Left renal pelvis (tissue), 4 donors: Measurements from ENCODE around the gene LETM1. TPM values are rescaled to one million over a fixed set of nuclear protein-coding genes. Genes with fewer than 3 reads are reported as not detected.

Experiments
- DNase-seq, 4 donors: peaks; one replicate each; pipeline ENCODE4 v3.0.0-alpha.2; 2013; ENCODE audit warnings: low read depth in 4 of 4, low spot score in 3 of 4
- polyA plus RNA-seq, 4 donors: library from polyadenylated mRNA; unstranded; fragments of 120-200 nt; gene quantifications; one replicate each; pipeline ENCODE4 v1.2.1, GENCODE V29; 2013; ENCODE audit not compliant: insufficient read length in 4 of 4

The LETM1 gene
- polyA plus RNA-seq, 4 donors = 14.8 to 30.4 (median 21.2) TPM

GRCh38 chr4:1873291-1873690 is 17.3 kb upstream of the LETM1 start:
- DNase-seq = no peak

- no peak for DNase-seq
These were observed 16.9 kb upstream of the LETM1 start for GRCh38 chr4:1872870-1873269.

GRCh38 chr4:1871471-1872021 is 15.6 kb upstream of the LETM1 start:
- DNase-seq = no peak

DNA sequence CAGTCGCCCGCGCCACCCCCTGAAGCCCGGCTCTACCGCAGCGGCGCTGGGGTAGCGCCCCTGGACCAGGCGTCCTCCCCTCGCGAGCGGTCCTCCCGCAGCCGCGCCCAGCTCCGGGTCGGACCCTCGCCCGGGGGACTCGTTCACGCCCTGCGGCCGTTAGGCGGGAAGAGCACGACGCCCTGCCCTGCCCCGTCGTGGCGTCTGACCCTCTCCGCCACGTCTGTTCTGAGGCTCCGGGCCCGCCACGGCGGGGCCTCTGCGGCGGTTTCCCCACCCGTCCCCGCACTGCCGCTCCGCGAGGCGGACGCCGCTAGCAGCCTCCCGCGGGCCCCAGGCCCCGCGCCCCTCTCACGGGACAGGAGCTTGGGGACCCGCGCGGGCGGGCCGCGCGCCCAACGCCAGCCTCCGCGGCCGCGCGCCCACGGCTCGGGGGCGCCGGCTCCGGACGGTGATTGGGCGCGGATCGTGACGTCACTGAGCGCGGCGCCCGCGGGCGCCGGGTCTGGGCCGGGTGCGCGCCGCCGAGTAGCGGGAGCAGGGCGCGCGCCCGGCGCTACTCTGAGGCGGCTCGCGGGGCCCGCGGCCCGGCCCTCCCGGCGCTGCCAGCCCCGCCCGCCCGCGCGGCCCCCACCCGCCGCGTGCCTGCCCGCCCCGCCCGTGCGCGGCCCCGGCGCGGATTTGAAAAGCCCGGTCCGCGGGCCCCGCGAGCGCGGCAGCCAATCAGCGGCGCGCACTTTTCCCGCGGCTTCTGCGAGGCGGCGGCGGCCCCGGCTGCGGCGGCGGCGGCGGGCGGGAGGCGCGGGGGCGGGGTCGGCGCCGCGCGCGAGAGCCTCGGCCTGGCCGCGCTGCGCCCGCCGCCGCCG is 14.9 kb upstream of the LETM1 start, which contains the start of gene NSD2:
Gene NSD2, plus strand, starts transcription at position 816 of the 866 bp plus-strand sequence. CDS start 29,262 bp downstream, outside the sequence.
- DNase-seq = peak; percentile 56 to 93 (median 86)

DNA sequence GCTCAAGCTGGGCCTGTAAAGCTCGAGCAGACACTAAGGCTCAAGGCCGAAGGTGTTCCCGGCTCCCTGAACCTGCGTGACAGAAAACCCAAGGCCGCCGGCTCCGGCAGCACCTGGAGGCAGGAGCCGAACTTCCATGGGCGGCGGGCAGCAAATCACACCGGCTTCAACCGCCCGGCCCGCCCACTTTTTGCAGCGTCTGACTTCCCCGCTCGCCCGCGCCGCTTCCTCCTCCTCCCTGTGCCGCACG is 14.3 kb upstream of the LETM1 start:
- DNase-seq = peak in 1 of 4 donors; percentile 62

DNA sequence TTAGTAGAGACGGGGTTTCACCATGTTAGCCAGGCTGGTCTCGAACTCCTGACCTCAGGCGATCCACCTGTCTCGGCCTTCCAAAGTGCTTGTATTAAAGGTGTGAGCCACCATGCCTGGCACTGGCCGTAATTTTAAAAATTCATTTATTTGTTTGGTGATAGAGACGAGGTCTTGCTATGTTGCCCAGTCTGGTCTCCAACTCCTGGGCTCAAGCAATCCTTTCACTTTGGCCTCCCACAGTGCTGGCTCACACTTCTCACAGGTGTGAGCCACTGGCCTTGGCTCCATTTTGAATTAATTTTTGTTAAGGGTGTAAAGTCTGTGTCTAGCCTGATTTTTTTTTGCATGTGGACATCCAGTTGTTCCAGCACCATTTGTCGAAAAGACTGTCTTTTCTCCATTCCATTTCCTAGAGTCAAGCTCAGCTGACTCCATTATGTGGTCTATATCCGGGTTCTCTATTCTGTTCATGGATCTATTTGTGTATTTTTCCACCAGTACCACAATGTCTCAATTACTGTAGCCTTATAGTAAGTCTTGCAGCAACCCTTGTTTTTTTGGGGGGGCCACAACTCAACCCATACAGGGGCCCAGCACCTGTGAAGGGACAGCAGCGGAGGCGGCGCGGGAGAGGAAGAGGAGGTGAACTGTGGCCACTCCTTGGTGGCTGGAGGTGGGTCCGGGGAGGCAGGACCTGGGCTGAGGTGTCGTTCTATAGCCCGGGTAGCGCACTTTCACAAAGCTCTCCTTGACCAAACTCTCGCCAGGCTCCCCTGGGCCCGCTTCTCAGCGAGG is 13.8 kb upstream of the LETM1 start:
- DNase-seq = no peak

DNA sequence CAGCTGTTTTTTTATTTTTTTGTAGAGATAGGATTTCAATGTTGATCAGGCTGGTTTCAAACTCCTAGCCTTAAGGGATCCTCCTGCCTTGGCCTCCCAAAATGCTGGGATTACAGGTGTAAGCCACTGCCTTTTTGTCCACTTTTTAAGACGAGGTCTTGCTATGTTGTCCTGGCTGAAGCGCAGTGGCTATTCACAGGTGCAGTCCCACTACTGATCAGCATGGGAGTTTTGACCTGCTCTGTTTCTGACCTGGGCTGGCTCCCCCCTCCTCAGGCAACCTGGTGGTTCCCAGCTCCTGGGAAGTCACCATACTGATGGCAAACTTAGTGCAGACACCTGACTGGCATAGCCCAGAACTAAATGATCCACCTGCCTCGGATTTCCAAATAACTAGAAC is 13.0 kb upstream of the LETM1 start:
- no peak for DNase-seq

- DNase-seq = no peak
These were observed 12.3 kb upstream of the LETM1 start for GRCh38 chr4:1868293-1868692.

DNA sequence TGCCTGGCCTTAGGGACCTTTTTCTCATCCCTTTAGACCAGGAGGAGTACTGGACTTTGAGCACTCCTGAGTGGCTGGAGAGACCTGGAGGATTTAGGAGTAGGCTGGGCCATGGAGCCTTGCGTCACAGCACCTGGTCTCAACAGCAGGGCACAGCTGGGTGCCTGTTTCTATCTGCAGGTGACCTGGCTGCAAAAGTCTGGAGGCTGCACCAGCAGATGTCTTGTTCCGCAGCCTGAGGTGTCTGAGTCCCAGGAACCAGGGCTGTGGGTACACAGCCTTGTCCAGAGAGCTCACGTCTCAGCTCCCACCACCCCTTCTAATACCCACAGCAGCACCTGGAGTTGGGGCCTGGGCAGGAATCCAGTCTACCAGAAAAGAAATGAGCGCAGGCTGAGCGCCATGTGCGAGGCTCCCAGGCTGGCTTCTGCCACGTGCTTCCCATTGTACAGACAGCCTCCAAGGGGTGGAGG is 10.3 kb upstream of the LETM1 start:
- DNase-seq = no peak

- DNase-seq = no peak
These were observed 8.4 kb upstream of the LETM1 start for GRCh38 chr4:1864076-1865008.

DNA sequence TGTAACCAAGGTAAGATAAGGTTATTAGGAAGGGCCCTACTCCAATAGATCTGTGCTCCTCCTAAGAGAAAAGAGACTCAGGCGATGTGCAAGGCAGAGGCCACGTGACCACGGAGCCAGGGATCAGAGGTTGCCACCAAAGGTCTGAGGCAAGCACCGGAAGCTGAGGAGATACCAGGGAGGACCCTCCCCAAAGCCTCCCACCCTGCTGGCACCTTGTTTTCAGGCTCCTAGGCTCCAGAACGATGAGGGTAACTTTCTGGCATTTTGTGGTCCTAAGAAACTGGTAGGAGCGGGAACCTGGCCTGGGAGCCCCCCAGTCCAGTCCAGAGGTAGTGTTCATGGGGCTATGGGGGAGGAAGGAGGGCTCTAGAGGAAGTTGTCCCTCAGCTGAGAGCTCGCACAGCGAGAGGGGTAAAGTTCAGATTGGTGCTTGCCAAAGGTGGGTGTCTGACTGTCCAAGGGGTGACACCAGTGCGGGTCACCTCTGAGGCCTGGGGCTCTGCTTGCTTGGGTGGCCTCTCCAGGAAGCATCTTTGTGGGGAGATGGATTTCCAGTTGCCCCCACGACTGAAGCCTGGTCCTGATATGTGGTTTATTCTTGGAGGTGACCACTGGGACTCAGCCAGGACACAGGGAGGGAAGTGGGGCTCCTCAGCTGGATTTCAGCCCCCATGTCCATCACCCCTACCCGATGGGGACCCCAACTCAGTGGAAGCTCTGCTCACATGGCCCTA is 7.5 kb upstream of the LETM1 start:
- no peak for DNase-seq

GRCh38 chr4:1862961-1863296 is 7.0 kb upstream of the LETM1 start:
- no peak for DNase-seq

GRCh38 chr4:1862055-1862911 is 6.3 kb upstream of the LETM1 start:
- DNase-seq = no peak

GRCh38 chr4:1859389-1859753 is 3.4 kb upstream of the LETM1 start:
- DNase-seq = no peak

- DNase-seq = no peak
These were observed 2.0 kb upstream of the LETM1 start for GRCh38 chr4:1857931-1858330.

DNA sequence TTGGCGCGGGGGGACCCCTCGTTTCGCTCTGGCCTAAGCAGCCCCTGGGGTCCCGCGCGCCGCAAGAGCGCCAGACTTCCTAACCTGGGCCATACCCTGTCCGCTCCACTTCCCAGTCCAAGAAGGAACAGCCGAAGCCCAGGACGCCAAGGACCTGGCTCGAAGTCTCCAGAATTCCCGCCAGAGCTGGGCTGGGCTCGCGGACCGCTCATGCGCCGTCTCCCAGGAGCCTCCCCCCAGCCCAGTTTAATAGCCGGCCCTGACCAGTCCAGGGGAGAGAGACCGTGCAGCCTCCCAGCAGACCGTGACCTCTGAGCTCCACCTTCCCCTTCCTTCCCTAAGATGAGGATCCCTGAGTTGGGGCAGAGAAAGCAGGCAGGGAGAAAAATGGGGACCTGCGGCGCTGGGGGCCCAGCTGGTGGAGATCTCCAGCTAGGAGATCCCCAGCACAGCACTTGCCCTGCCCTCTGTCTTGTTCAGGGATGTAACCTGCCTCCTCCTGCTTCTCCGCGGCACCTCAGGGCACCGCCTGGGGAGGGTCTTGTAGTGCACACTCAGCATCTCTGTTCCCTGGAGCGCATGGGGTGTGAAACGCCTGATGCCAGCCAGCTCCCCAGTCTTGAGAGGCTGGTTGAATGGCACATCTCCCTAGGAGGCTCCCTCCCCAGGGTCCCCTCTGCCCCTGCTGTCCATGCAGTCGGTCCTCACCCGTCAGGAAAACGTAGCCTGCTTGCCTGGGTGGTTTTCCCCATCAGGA is 1.2 kb upstream of the LETM1 start:
- DNase-seq = no peak

- no peak for DNase-seq
These were observed 454 bp downstream of the LETM1 start for GRCh38 chr4:1855333-1856070.

DNA sequence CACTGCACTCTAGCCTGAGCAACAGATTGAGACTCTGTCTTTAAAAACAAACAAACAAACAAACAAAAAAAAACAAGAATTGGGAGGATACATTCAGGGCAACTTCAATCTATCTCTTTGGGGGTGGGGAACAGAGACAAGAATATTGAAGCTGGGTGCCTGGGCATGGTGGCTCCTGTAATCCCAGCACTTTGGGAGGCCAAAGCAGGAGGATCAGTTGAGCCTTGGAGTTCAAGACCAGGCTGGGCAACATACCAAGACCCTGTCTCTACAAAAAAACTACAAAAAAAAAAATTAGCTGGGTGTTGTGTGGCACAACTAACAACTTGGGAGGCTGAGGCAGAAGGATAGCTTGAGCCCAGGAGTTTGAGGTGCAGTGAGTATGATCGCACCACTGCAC is 1.2 kb downstream of the LETM1 start:
- no peak for DNase-seq
